ENCODE measurements around the gene CFAP161. TPM values are rescaled to one million over a fixed set of nuclear protein-coding genes. Genes with fewer than 3 reads are reported as not detected.

The CFAP161 gene
- total and polyA plus RNA-seq, 2 experiments from 2014 or later = 0.13 TPM; not detected in 1

- H3K9me3 Mint-ChIP-seq = no peaks in the 10 kb centered on the region
- no peaks in the 10 kb centered on the region for H3K4me1 Mint-ChIP-seq
- Histone ChIP-seq H3K79me2 (replicated peaks; ENCODE audit: insufficient read depth) (no peaks in the 10 kb centered on the region), H3F3A (replicated peaks; ENCODE audit: low read depth) (no peaks in the 10 kb centered on the region), H3K27ac (ENCODE audit: low read depth) (no peak overlapping the region), H3K27me3 (ENCODE audit: insufficient read depth) (no peaks in the 10 kb centered on the region), H3K9me2 (ENCODE audit: insufficient read depth) (0 out of 2 replicates have a peak, but pooled peaks cover 3% of the 10 kb centered on the region), H4K20me1 (replicated peaks; ENCODE audit: insufficient read depth) (no peaks in the 10 kb centered on the region), H2AFZ (no peak overlapping the region), H3K36me3 (ENCODE audit: insufficient read depth) (no peaks in the 10 kb centered on the region), H3K4me1 (ENCODE audit: insufficient read depth) (no peaks in the 10 kb centered on the region), H3K4me3 (no peak overlapping the region), H3K4me2 (no peak overlapping the region)
- peaks cover 4% of the 10 kb centered on the region for H3K27me3 Mint-ChIP-seq (ENCODE audit: insufficient read depth, low read depth, poor library complexity)
- no peak overlapping the region for H3K27ac Mint-ChIP-seq
- no peak overlapping the region for H3K4me3 Mint-ChIP-seq
- ATAC-seq = no peak
- H3K36me3 Mint-ChIP-seq (ENCODE audit: low read depth) = no peaks in the 10 kb centered on the region
- TF ChIP-seq REST (IDR thresholded peaks at IDR 0.05; ENCODE audit: unreplicated experiment) = no peak
- no peak for TF ChIP-seq ETS1 (IDR thresholded peaks at IDR 0.05)
- no peak for TF ChIP-seq CTCF (conservative IDR thresholded peaks at IDR 0.05; ENCODE audit: low read depth in 2 of 2)
- TF ChIP-seq CREB1 (CRISPR knock-in tag; IDR thresholded peaks at IDR 0.05; ENCODE audit: low read depth) = no peak
- TF ChIP-seq POLR2AphosphoS5 (IDR thresholded peaks at IDR 0.05; ENCODE audit: low read depth) = no peak
- no peak for TF ChIP-seq ZNF331 (CRISPR knock-in tag; IDR thresholded peaks at IDR 0.05; ENCODE audit: low read depth)
- no peak for TF ChIP-seq EZH2 (IDR thresholded peaks at IDR 0.05; ENCODE audit: low read depth, unreplicated experiment)
- no peak for TF ChIP-seq ZNF462 (CRISPR knock-in tag; IDR thresholded peaks at IDR 0.05)
- no peak for TF ChIP-seq JUNB (IDR thresholded peaks at IDR 0.05; ENCODE audit: unreplicated experiment)
- TF ChIP-seq EZH2phosphoT487 (IDR thresholded peaks at IDR 0.05; ENCODE audit: unreplicated experiment) = no peak
- no peak for TF ChIP-seq ZNF114 (CRISPR knock-in tag; IDR thresholded peaks at IDR 0.05)
- TF ChIP-seq STAT1 (IDR thresholded peaks at IDR 0.05; ENCODE audit: unreplicated experiment) = no peak
- no peak for TF ChIP-seq NANOG (IDR thresholded peaks at IDR 0.05; ENCODE audit: borderline replicate concordance)
- DNase-seq (ENCODE audit: low spot score) = no peak
These were observed 23.8 kb downstream of the CFAP161 start for GRCh38 chr15:81157939-81158223.

Data from GM23338 (cell line).